ENCODE data around the gene EEF1AKMT2.
A peak's percentile ranks its signal among the peaks of the same experiment; 100 is the strongest.

The EEF1AKMT2 gene

GRCh38 chr10:124829447-124830115 lies 37.9 kb upstream of the EEF1AKMT2 start:
- no peaks in the 10 kb centered on the region for H3K27me3 ChIP-seq (ENCODE audit: control insufficient read depth in 1 of 2, insufficient read depth in 1 of 2, low read length in 2 of 2)
- H4K8ac ChIP-seq (ENCODE audit: low read length) = no peak overlapping the region
- H3K9ac ChIP-seq (ENCODE audit: low read length) = no peak overlapping the region
- H3K4me2 ChIP-seq (ENCODE audit: low read length, poor library complexity, severe bottlenecking) = no peak overlapping the region
- H2BK5ac ChIP-seq (ENCODE audit: low read depth, low read length, poor library complexity, severe bottlenecking) = no peak overlapping the region
- H4K91ac ChIP-seq (ENCODE audit: low read length) = no peak overlapping the region
- no peak overlapping the region for H3K18ac ChIP-seq (ENCODE audit: low read depth in 1 of 2, low read length in 2 of 2)
- H2AK5ac ChIP-seq (ENCODE audit: low read length, severe bottlenecking) = no peak overlapping the region
- peaks cover 29 to 82% of the 10 kb centered on the region in 2 experiments for H3K36me3 ChIP-seq (ENCODE audit: control insufficient read depth in 1 of 2, insufficient read depth in 2 of 2, low read depth in 1 of 2, low read length in 2 of 2)
- no peak overlapping the region for H2AFZ ChIP-seq (ENCODE audit: low read depth, low read length)
- peaks cover 4% of the 10 kb centered on the region for H3K79me1 ChIP-seq (replicated peaks; ENCODE audit: low read length, poor library complexity, severe bottlenecking)
- no peak overlapping the region for H2BK15ac ChIP-seq (ENCODE audit: low read depth, poor library complexity, severe bottlenecking)
- H3K9me3 ChIP-seq (ENCODE audit: control insufficient read depth, low read length) = no peaks in the 10 kb centered on the region
- H2BK120ac ChIP-seq (ENCODE audit: low read depth, low read length) = no peak overlapping the region
- no peak overlapping the region for H3K27ac ChIP-seq (ENCODE audit: low read length, poor library complexity, severe bottlenecking)
- no peak overlapping the region for H3K4ac ChIP-seq (ENCODE audit: low read depth in 1 of 2, low read length in 2 of 2)
- no peak for DNase-seq
- no peak overlapping the region for H2BK12ac ChIP-seq (ENCODE audit: low read length in 2 of 2)
- no peak overlapping the region for H3K23ac ChIP-seq (ENCODE audit: low read length in 2 of 2)
- no peaks in the 10 kb centered on the region for H3K4me1 ChIP-seq (ENCODE audit: control insufficient read depth, insufficient read depth, low read depth, low read length)
- H3K4me3 ChIP-seq (ENCODE audit: insufficient read depth in 1 of 2, low read depth in 1 of 2, low read length in 2 of 2) = no peak overlapping the region
- over 99% methylated on average over 6 of the region's 8 CpGs for WGBS
- no peak overlapping the region for H3K14ac ChIP-seq (ENCODE audit: low read length in 2 of 2)

- Histone ChIP-seq H2BK15ac (ENCODE audit: low read depth, poor library complexity, severe bottlenecking) (no peak overlapping the region), H2AK5ac (ENCODE audit: low read length, severe bottlenecking) (no peak overlapping the region), H3K4me2 (ENCODE audit: low read length, poor library complexity, severe bottlenecking) (no peak overlapping the region), H3K9me3 (ENCODE audit: control insufficient read depth, low read length) (no peaks in the 10 kb centered on the region), H3K27me3 (ENCODE audit: control insufficient read depth in 1 of 2, insufficient read depth in 1 of 2, low read length in 2 of 2) (no peaks in the 10 kb centered on the region), H2BK5ac (ENCODE audit: low read depth, low read length, poor library complexity, severe bottlenecking) (no peak overlapping the region), H3K4ac (ENCODE audit: low read depth in 1 of 2, low read length in 2 of 2) (no peak overlapping the region), H3K23ac (ENCODE audit: low read length in 2 of 2) (no peak overlapping the region), H3K79me1 (replicated peaks; ENCODE audit: low read length, poor library complexity, severe bottlenecking) (peaks cover 4% of the 10 kb centered on the region), H3K18ac (ENCODE audit: low read depth in 1 of 2, low read length in 2 of 2) (no peak overlapping the region), H4K8ac (ENCODE audit: low read length) (no peak overlapping the region), H3K4me3 (ENCODE audit: insufficient read depth in 1 of 2, low read depth in 1 of 2, low read length in 2 of 2) (no peak overlapping the region), H3K9ac (ENCODE audit: low read length) (no peak overlapping the region), H3K4me1 (ENCODE audit: control insufficient read depth, insufficient read depth, low read depth, low read length) (no peaks in the 10 kb centered on the region), H2BK12ac (ENCODE audit: low read length in 2 of 2) (no peak overlapping the region), H2BK120ac (ENCODE audit: low read depth, low read length) (no peak overlapping the region), H4K91ac (ENCODE audit: low read length) (no peak overlapping the region), H3K27ac (ENCODE audit: low read length, poor library complexity, severe bottlenecking) (no peak overlapping the region), H3K14ac (ENCODE audit: low read length in 2 of 2) (no peak overlapping the region), H3K36me3 (ENCODE audit: control insufficient read depth in 1 of 2, insufficient read depth in 2 of 2, low read depth in 1 of 2, low read length in 2 of 2) (peaks cover 21 to 75% of the 10 kb centered on the region in 2 experiments), H2AFZ (ENCODE audit: low read depth, low read length) (no peak overlapping the region)
- no CpG with 5 or more reads among the region's 3 CpGs for WGBS
- peak; percentile 18 for DNase-seq
Observed at GRCh38 chr10:124827474-124827873, 35.8 kb upstream of the EEF1AKMT2 start.

GRCh38 chr10:124826262-124826661 lies 34.6 kb upstream of the EEF1AKMT2 start:
- Histone ChIP-seq H3K36me3 (ENCODE audit: control insufficient read depth in 1 of 2, insufficient read depth in 2 of 2, low read depth in 1 of 2, low read length in 2 of 2) (peaks cover 18 to 72% of the 10 kb centered on the region in 2 experiments), H3K27ac (ENCODE audit: low read length, poor library complexity, severe bottlenecking) (no peak overlapping the region), H3K79me1 (replicated peaks; ENCODE audit: low read length, poor library complexity, severe bottlenecking) (peaks cover 7% of the 10 kb centered on the region), H3K4me2 (ENCODE audit: low read length, poor library complexity, severe bottlenecking) (no peak overlapping the region), H3K4me3 (ENCODE audit: insufficient read depth in 1 of 2, low read depth in 1 of 2, low read length in 2 of 2) (no peak overlapping the region), H3K9ac (ENCODE audit: low read length) (no peak overlapping the region), H2BK12ac (ENCODE audit: low read length in 2 of 2) (no peak overlapping the region), H2AFZ (ENCODE audit: low read depth, low read length) (no peak overlapping the region), H3K23ac (ENCODE audit: low read length in 2 of 2) (no peak overlapping the region), H2AK5ac (ENCODE audit: low read length, severe bottlenecking) (no peak overlapping the region), H4K8ac (ENCODE audit: low read length) (no peak overlapping the region), H2BK120ac (ENCODE audit: low read depth, low read length) (no peak overlapping the region), H3K9me3 (ENCODE audit: control insufficient read depth, low read length) (no peaks in the 10 kb centered on the region), H3K18ac (ENCODE audit: low read depth in 1 of 2, low read length in 2 of 2) (no peak overlapping the region), H3K27me3 (ENCODE audit: control insufficient read depth in 1 of 2, insufficient read depth in 1 of 2, low read length in 2 of 2) (no peaks in the 10 kb centered on the region), H3K4me1 (ENCODE audit: control insufficient read depth, insufficient read depth, low read depth, low read length) (no peaks in the 10 kb centered on the region), H4K91ac (ENCODE audit: low read length) (no peak overlapping the region), H3K4ac (ENCODE audit: low read depth in 1 of 2, low read length in 2 of 2) (no peak overlapping the region), H2BK5ac (ENCODE audit: low read depth, low read length, poor library complexity, severe bottlenecking) (no peak overlapping the region), H2BK15ac (ENCODE audit: low read depth, poor library complexity, severe bottlenecking) (no peak overlapping the region), H3K14ac (ENCODE audit: low read length in 2 of 2) (no peak overlapping the region)
- 97% methylated on average over 3 of the region's 4 CpGs for WGBS
- no peak for DNase-seq

- Histone ChIP-seq H3K14ac (ENCODE audit: low read length in 2 of 2) (no peak overlapping the region), H4K8ac (ENCODE audit: low read length) (no peak overlapping the region), H3K18ac (ENCODE audit: low read depth in 1 of 2, low read length in 2 of 2) (no peak overlapping the region), H3K9me3 (ENCODE audit: control insufficient read depth, low read length) (no peaks in the 10 kb centered on the region), H3K4ac (ENCODE audit: low read depth in 1 of 2, low read length in 2 of 2) (no peak overlapping the region), H3K4me2 (ENCODE audit: low read length, poor library complexity, severe bottlenecking) (no peak overlapping the region), H3K23ac (ENCODE audit: low read length in 2 of 2) (no peak overlapping the region), H3K4me3 (ENCODE audit: insufficient read depth in 1 of 2, low read depth in 1 of 2, low read length in 2 of 2) (no peak overlapping the region), H2BK15ac (ENCODE audit: low read depth, poor library complexity, severe bottlenecking) (no peak overlapping the region), H2AFZ (ENCODE audit: low read depth, low read length) (no peak overlapping the region), H3K79me1 (replicated peaks; ENCODE audit: low read length, poor library complexity, severe bottlenecking) (peaks cover 7% of the 10 kb centered on the region), H2BK12ac (ENCODE audit: low read length in 2 of 2) (no peak overlapping the region), H3K27me3 (ENCODE audit: control insufficient read depth in 1 of 2, insufficient read depth in 1 of 2, low read length in 2 of 2) (no peaks in the 10 kb centered on the region), H2BK120ac (ENCODE audit: low read depth, low read length) (no peak overlapping the region), H3K9ac (ENCODE audit: low read length) (no peak overlapping the region), H2BK5ac (ENCODE audit: low read depth, low read length, poor library complexity, severe bottlenecking) (no peak overlapping the region), H3K27ac (ENCODE audit: low read length, poor library complexity, severe bottlenecking) (no peak overlapping the region), H3K36me3 (ENCODE audit: control insufficient read depth in 1 of 2, insufficient read depth in 2 of 2, low read depth in 1 of 2, low read length in 2 of 2) (peaks cover 23 to 67% of the 10 kb centered on the region in 2 experiments), H4K91ac (ENCODE audit: low read length) (no peak overlapping the region), H2AK5ac (ENCODE audit: low read length, severe bottlenecking) (no peak overlapping the region), H3K4me1 (ENCODE audit: control insufficient read depth, insufficient read depth, low read depth, low read length) (no peaks in the 10 kb centered on the region)
- DNase-seq = no peak
Observed at GRCh38 chr10:124825702-124826101, 34.0 kb upstream of the EEF1AKMT2 start.

Data from mesenchymal stem cell (in vitro differentiated cells and primary cell).